ENCODE measurements around the gene SUSD5. TPM values are rescaled to one million over a fixed set of nuclear protein-coding genes. Genes with fewer than 3 reads are reported as not detected.

The SUSD5 gene
- total and polyA plus RNA-seq, 2 of the 13 experiments (the other 11 are each of a cell fraction or from before 2014, with no cell fraction given): not detected

GRCh38 chr3:33146791-33147445, 71.7 kb downstream of the SUSD5 start (continued):
- TF ChIP-seq ZFP91 (CRISPR knock-in tag; IDR thresholded peaks at IDR 0.05; ENCODE audit: borderline replicate concordance) (no peak), ETS1 (CRISPR knock-in tag; IDR thresholded peaks at IDR 0.05) (no peak), BATF2 (CRISPR knock-in tag; IDR thresholded peaks at IDR 0.05) (no peak), FUBP1 (CRISPR knock-in tag; IDR thresholded peaks at IDR 0.05; ENCODE audit: borderline replicate concordance) (no peak), ZFP82 (CRISPR knock-in tag; IDR thresholded peaks at IDR 0.05; ENCODE audit: borderline replicate concordance) (no peak), ZNF710 (CRISPR knock-in tag; IDR thresholded peaks at IDR 0.05; ENCODE audit: borderline replicate concordance) (no peak), ZNF776 (CRISPR knock-in tag; IDR thresholded peaks at IDR 0.05) (no peak), SOX5 (CRISPR knock-in tag; IDR thresholded peaks at IDR 0.05; ENCODE audit: borderline replicate concordance) (no peak), STAG1 (CRISPR knock-in tag; IDR thresholded peaks at IDR 0.05) (no peak), TEAD3 (CRISPR knock-in tag; optimal IDR thresholded peaks at IDR 0.05; ENCODE audit: borderline replicate concordance) (no peak)
